ENCODE results near the gene RHOBTB1.

The RHOBTB1 gene

GRCh38 chr10:60932756-60933155, 11.2 kb downstream of the RHOBTB1 start:
- TF ChIP-seq, protein P1, sequence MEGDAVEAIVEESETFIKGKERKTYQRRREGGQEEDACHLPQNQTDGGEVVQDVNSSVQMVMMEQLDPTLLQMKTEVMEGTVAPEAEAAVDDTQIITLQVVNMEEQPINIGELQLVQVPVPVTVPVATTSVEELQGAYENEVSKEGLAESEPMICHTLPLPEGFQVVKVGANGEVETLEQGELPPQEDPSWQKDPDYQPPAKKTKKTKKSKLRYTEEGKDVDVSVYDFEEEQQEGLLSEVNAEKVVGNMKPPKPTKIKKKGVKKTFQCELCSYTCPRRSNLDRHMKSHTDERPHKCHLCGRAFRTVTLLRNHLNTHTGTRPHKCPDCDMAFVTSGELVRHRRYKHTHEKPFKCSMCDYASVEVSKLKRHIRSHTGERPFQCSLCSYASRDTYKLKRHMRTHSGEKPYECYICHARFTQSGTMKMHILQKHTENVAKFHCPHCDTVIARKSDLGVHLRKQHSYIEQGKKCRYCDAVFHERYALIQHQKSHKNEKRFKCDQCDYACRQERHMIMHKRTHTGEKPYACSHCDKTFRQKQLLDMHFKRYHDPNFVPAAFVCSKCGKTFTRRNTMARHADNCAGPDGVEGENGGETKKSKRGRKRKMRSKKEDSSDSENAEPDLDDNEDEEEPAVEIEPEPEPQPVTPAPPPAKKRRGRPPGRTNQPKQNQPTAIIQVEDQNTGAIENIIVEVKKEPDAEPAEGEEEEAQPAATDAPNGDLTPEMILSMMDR (IDR thresholded peaks at IDR 0.05; ENCODE audit: borderline replicate concordance, extremely low read depth, low read length, poor library complexity, severe bottlenecking), result no peak
- no peak for TF ChIP-seq EZH2 (IDR thresholded peaks at IDR 0.05; ENCODE audit: borderline replicate concordance, low read depth, low read length, severe bottlenecking)

DNA sequence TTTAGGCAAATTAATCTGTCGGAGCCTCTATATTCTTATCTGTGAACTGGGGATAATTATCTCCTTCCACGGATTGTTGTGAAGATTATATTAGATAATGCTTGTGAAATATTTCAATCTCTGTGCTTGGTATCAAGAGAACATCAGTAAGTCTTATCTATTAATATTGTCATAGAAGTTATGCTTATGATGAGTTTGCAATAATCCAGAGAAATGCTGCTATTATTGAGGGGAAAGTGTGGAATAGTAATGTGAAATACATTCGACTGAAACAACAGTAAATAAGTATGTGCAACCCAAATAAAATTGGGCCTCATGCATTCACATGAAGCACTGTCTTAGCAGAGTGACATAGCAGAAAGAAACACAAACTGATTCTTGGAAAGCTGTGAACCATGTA, 13.7 kb downstream of the RHOBTB1 start:
- Histone ChIP-seq H4K20me1 (ENCODE audit: insufficient read depth, low read length) (no peaks in the 10 kb centered on the region), H3K9ac (ENCODE audit: low read depth, low read length) (no peak overlapping the region), H3K36me3 (ENCODE audit: insufficient read depth, low read length) (no peaks in the 10 kb centered on the region), H3K27ac (ENCODE audit: low read length) (no peak overlapping the region), H3K79me2 (ENCODE audit: insufficient read depth, low read length) (no peaks in the 10 kb centered on the region), H3K27me3 (ENCODE audit: insufficient read depth, low read length, poor library complexity) (no peaks in the 10 kb centered on the region), H3K9me3 (ENCODE audit: insufficient read depth, low read length, severe bottlenecking) (no peaks in the 10 kb centered on the region), H3K4me1 (ENCODE audit: insufficient read depth, low read length) (no peaks in the 10 kb centered on the region), H3K4me2 (ENCODE audit: insufficient read depth, low read length) (no peak overlapping the region), H3K4me3 (ENCODE audit: low read depth in 1 of 2, low read length in 2 of 2) (no peak overlapping the region), H2AFZ (ENCODE audit: low read depth, low read length) (no peak overlapping the region)
- no peak for TF ChIP-seq EZH2 (IDR thresholded peaks at IDR 0.05; ENCODE audit: borderline replicate concordance, low read depth, low read length, severe bottlenecking)
- TF ChIP-seq, protein P1 (IDR thresholded peaks at IDR 0.05; ENCODE audit: borderline replicate concordance, extremely low read depth, low read length, poor library complexity, severe bottlenecking), result no peak
- ATAC-seq (ENCODE audit: insufficient read depth, low read depth), result no peak
- DNase-seq, result no peak

More at GRCh38 chr10:60932756-60933155, 11.2 kb downstream of the RHOBTB1 start:
- ATAC-seq (ENCODE audit: insufficient read depth, low read depth) (no peak), DNase-seq (no peak)
- no peaks in the 10 kb centered on the region for H3K79me2 ChIP-seq (ENCODE audit: insufficient read depth, low read length)
- no peak overlapping the region for H3K4me3 ChIP-seq (ENCODE audit: low read depth in 1 of 2, low read length in 2 of 2)
- no peak overlapping the region for H3K27ac ChIP-seq (ENCODE audit: low read length)
- H2AFZ ChIP-seq (ENCODE audit: low read depth, low read length), result no peak overlapping the region
- H4K20me1 ChIP-seq (ENCODE audit: insufficient read depth, low read length), result no peaks in the 10 kb centered on the region
- no peak overlapping the region for H3K9ac ChIP-seq (ENCODE audit: low read depth, low read length)
- H3K4me1 ChIP-seq (ENCODE audit: insufficient read depth, low read length), result no peaks in the 10 kb centered on the region
- no peaks in the 10 kb centered on the region for H3K36me3 ChIP-seq (ENCODE audit: insufficient read depth, low read length)
- H3K4me2 ChIP-seq (ENCODE audit: insufficient read depth, low read length), result no peak overlapping the region
- no peaks in the 10 kb centered on the region for H3K27me3 ChIP-seq (ENCODE audit: insufficient read depth, low read length, poor library complexity)
- H3K9me3 ChIP-seq (ENCODE audit: insufficient read depth, low read length, severe bottlenecking), result no peaks in the 10 kb centered on the region

- peak; percentile 60; the same call in 1 of the 3 replicates for ATAC-seq (ENCODE audit: insufficient read depth, low read depth)
- H3K9me3 ChIP-seq (ENCODE audit: insufficient read depth, low read length, severe bottlenecking), result no peaks in the 10 kb centered on the region
- DNase-seq, result peak; percentile 18
- no peaks in the 10 kb centered on the region for H3K36me3 ChIP-seq (ENCODE audit: insufficient read depth, low read length)
- H3K4me2 ChIP-seq (ENCODE audit: insufficient read depth, low read length), result no peak overlapping the region
- no peaks in the 10 kb centered on the region for H3K27me3 ChIP-seq (ENCODE audit: insufficient read depth, low read length, poor library complexity)
- H3K9ac ChIP-seq (ENCODE audit: low read depth, low read length), result no peak overlapping the region
- H3K4me3 ChIP-seq (ENCODE audit: low read depth in 1 of 2, low read length in 2 of 2), result no peak overlapping the region
- no peak overlapping the region for H2AFZ ChIP-seq (ENCODE audit: low read depth, low read length)
- H3K27ac ChIP-seq (ENCODE audit: low read length), result no peak overlapping the region
- TF ChIP-seq EZH2 (IDR thresholded peaks at IDR 0.05; ENCODE audit: borderline replicate concordance, low read depth, low read length, severe bottlenecking), result no peak
- TF ChIP-seq, protein P1 (IDR thresholded peaks at IDR 0.05; ENCODE audit: borderline replicate concordance, extremely low read depth, low read length, poor library complexity, severe bottlenecking), result no peak
- no peaks in the 10 kb centered on the region for H3K79me2 ChIP-seq (ENCODE audit: insufficient read depth, low read length)
- H3K4me1 ChIP-seq (ENCODE audit: insufficient read depth, low read length), result peaks cover 6% of the 10 kb centered on the region
- no peaks in the 10 kb centered on the region for H4K20me1 ChIP-seq (ENCODE audit: insufficient read depth, low read length)
Observed at GRCh38 chr10:60921633-60922032, 22.4 kb downstream of the RHOBTB1 start.

DNA sequence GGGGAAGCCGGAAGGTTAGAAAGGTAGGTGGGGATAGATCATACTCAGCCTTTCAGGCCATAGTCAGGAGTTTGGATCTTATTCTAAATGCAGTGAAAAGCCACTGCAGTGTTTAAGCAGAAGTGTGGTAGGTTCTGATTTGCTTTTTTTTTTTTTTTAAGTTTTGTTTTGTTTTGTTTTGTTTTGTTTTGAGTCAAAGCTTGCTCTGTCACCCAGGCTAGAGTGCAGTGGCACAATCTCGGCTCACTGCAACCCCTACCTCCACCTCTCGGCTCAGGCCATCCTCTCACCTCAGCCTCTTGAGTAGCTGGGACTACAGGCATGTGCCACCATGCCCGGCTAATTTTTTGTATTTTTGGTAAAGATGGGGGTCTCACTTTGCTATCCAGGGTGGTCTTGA, 23.5 kb downstream of the RHOBTB1 start:
- Histone ChIP-seq H3K36me3 (ENCODE audit: insufficient read depth, low read length) (no peaks in the 10 kb centered on the region), H3K27ac (ENCODE audit: low read length) (no peak overlapping the region), H4K20me1 (ENCODE audit: insufficient read depth, low read length) (no peaks in the 10 kb centered on the region), H3K9ac (ENCODE audit: low read depth, low read length) (no peak overlapping the region), H3K79me2 (ENCODE audit: insufficient read depth, low read length) (no peaks in the 10 kb centered on the region), H3K9me3 (ENCODE audit: insufficient read depth, low read length, severe bottlenecking) (no peaks in the 10 kb centered on the region), H2AFZ (ENCODE audit: low read depth, low read length) (no peak overlapping the region), H3K4me3 (ENCODE audit: low read depth in 1 of 2, low read length in 2 of 2) (no peak overlapping the region), H3K4me1 (ENCODE audit: insufficient read depth, low read length) (peaks cover 6% of the 10 kb centered on the region), H3K4me2 (ENCODE audit: insufficient read depth, low read length) (no peak overlapping the region), H3K27me3 (ENCODE audit: insufficient read depth, low read length, poor library complexity) (no peaks in the 10 kb centered on the region)
- DNase-seq, result no peak
- TF ChIP-seq, protein P1 (IDR thresholded peaks at IDR 0.05; ENCODE audit: borderline replicate concordance, extremely low read depth, low read length, poor library complexity, severe bottlenecking), result no peak
- ATAC-seq (ENCODE audit: insufficient read depth, low read depth), result no peak

Measured in DND-41 (cell line).